GM19467 (cell line): ENCODE measurements around the gene ZBTB49.

ENCODE experiments used
- ATAC-seq: cut with Tn5 transposase; IDR thresholded peaks from one replicate; pipeline ENCODE4 v1.9.1; 2021; ENCODE audit warnings: mild to moderate bottlenecking, moderate library complexity; ENCODE audit not compliant: unreplicated experiment

Gene ZBTB49

GRCh38 chr4:4274226-4274625 is 15.8 kb upstream of the ZBTB49 start:
- no peak for ATAC-seq

GRCh38 chr4:4277531-4277930 is 12.5 kb upstream of the ZBTB49 start:
- no peak for ATAC-seq

GRCh38 chr4:4281787-4282186 is 8.3 kb upstream of the ZBTB49 start:
- ATAC-seq, result no peak

DNA sequence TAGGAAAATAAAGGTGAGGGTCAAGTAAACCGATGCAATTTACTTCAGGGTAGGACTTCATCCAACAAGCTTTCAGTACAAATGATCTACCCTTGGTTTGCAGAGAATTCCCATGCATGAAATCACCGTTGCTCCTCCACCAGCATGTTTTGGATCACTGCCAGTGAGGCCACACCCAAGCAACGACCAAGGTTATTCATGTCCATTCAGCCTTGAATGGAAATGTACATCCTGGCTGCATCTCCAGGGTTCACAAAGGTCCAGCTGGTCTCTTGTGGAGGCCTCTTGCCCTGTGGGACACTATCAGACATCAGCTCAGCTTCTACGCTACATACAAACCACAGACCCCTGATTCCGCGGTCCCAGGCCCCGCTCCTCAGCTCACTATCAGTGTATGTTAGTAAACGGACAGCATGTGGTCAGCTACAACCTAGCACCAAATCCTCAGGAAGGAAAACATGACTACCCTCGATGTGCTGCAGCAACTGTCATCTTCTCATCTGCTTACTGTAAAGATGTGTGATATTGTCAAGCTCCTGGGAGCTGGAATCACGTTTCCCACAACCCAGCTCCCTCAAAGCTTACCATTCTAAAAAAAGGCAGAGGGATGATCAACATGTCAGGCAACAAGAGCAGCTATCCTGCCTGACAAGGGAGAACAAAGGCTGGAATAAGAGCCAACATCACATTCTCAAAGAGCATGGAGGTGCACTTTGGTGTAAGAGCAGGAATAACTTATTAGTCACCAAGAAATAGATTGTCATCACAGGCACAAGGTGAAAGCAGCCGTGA is 5.0 kb upstream of the ZBTB49 start:
- ATAC-seq, result no peak

DNA sequence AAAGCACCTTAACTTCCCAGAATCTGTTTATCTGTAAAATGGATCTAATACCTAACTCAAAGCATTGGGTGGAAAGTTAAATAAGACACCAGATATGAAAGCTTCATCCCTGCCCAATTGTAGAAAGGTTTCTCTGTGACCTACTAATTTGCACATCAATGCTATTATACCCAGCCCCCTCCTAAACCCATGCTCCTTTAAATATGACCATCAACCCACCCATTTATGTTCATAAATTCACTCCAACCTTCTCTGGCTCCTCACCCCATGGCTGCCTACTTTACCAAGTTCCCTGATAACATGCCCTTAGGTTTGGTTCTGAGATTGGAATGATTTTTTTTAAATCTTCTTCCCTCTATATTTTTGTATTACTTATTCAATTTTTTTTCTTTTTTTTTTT is 2.0 kb upstream of the ZBTB49 start:
- ATAC-seq, result no peak

- ATAC-seq, result no peak
These were observed 996 bp upstream of the ZBTB49 start for GRCh38 chr4:4289055-4289454.

- ATAC-seq, result peak; percentile 21
These were observed 482 bp upstream of the ZBTB49 start for GRCh38 chr4:4289597-4289940.

DNA sequence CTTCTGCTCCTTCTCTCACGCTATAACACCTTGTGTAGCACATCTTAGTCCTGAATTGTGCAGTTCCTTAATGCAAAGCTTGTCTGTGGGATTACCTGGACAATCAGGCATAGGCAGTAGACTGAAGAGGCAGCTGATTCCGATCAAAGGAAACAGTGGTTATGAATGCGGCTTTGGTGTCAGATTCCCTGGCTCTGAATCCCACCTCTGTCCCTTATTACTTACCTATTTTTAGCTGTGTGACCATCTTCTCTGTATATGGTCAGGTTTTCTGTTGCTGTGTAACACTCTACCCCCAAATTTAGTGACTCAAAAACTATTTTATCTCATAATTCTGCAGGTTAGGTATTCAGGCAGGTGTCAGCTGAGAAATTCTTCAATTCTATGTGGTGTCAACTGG is 3.2 kb downstream of the ZBTB49 start:
- ATAC-seq, result no peak

GRCh38 chr4:4296283-4296846 is 6.3 kb downstream of the ZBTB49 start:
- ATAC-seq, result no peak

DNA sequence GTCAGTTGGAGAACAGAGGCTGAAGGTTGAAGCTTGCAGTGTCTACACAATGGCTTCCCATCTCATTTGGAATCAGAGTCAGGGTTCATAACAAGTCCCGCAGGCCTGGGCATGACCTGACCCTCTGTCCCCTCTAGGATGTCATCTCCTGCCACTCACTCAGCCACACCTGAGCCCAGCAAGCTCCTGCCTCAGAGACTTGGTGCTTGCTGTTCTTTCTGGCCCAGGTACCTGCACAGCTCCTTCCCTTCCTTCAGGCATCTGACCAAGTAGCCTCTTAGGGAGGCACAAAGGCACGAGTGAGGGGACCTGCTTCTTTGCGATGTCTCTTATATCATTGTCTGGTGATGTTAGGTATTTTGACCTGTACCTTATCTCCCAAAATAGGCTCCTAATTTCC is 9.0 kb downstream of the ZBTB49 start:
- ATAC-seq, result no peak

GRCh38 chr4:4302001-4302400 is 11.9 kb downstream of the ZBTB49 start:
- ATAC-seq, result no peak

DNA sequence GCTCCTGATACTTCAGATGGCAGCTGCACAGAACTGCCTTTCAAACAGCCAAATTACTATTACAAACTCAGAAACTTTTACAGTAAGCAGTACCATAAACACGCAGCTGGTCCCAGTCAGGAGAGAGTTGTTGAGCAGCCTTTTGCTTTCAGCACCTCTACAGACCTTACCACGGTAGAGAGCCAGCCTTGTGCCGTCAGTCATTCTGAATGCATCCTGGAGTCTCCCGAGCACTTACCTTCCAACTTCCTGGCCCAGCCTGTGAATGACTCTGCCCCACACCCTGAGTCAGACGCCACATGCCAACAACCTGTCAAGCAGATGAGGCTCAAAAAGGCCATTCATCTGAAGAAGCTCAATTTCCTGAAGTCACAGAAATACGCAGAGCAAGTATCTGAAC is 12.4 kb downstream of the ZBTB49 start:
- no peak for ATAC-seq

DNA sequence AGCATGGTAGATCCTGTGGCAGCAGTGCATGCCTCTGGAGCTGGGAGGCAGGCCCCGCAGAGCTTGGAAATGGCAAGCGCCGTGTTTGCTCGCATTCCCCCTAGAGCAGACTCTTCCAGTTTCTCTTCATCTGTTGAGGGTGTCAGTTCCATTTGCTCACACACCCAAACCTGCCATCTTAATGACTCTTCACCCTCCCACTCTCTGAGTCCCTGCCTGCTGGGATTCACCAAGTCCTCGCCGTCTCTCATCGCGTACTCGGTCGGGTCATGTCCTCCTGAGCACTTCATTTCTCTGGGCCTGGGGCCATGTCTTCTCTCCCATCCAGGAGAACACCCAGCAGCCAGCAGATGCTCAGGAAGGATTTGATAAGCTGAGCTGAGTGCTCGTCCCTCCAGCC is 16.9 kb downstream of the ZBTB49 start:
- no peak for ATAC-seq

DNA sequence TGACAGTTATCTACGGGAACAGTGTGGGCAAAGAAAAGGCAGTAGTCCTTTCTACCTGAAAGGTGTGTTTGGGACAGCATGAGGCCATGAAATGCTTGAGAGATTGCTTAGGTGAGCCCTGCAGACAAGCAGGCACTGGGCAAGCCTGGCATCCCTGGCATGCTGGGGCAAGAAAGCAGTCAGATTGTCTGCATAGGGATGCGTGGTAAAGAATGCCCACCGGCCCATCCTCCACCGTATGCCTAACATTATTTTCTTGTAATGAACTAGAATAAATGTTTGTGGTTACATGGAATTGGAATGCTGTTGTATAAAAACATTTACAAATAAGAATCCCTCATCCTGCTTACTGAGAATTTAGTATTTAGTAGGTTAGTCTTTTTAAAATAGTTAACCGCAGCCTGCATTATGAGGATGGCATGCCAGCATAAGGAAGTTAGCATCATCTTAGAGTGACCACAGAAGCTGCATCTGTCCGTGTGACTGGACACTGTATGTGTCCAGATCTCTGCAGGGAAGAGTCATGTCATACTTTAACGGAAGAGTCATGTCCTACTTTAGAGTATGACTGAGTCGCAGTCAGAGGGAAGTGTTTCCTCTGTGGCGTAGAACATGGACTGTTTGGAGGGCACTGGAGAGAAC is 18.9 kb downstream of the ZBTB49 start:
- ATAC-seq, result no peak

GRCh38 chr4:4311193-4311592 is 21.1 kb downstream of the ZBTB49 start:
- ATAC-seq, result no peak

GRCh38 chr4:4315461-4316149 is 25.6 kb downstream of the ZBTB49 start:
- no peak for ATAC-seq

- ATAC-seq, result no peak
These were observed 26.1 kb downstream of the ZBTB49 start for GRCh38 chr4:4316150-4316495.

GRCh38 chr4:4317496-4318232 is 27.6 kb downstream of the ZBTB49 start:
- no peak for ATAC-seq

GRCh38 chr4:4320528-4320927 is 30.5 kb downstream of the ZBTB49 start:
- no peak for ATAC-seq

DNA sequence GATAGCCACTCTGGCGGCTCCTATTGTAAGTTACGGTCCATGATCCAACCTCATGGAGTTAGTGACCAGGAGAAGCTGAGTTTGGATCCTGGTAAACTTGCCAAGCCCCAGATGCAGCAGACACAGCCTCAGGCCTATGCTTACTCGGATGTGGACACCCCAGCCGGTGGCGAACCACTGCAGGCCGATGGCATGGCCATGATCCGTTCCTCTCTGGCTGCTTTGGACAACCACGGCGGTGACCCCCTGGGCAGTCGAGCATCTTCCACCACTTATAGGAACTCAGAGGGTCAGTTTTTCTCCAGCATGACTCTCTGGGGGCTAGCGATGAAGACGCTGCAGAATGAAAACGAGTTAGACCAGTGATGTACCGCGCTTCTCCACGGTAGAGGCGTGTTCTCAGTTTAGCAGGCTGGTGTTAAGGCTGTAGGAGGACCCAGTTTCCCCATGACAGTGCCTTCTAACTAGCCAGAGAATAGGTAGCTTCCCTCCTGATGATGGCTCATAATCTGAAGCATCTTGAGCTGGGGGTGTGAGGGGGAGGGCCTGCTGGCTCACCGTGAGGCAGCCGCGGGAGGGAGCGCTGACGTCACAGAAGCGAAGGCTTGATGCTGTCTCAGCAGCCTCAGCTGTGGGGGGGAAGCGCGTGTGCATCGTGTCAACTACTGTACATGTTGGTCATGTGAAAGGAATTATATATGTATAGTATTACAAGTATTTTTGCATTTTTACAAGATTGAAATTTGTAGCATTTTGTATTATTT is 31.1 kb downstream of the ZBTB49 start:
- ATAC-seq, result no peak
